ENCODE data around the gene EXOC6B.

The EXOC6B gene

GRCh38 chr2:72754628-72755320, 71.1 kb downstream of the EXOC6B start:
- no peak for DNase-seq
- in situ Hi-C loops (cut with MboI; ENCODE audit: low pct_unique_long_range_greater_than_20kb, low sequenced_read_pairs) = loop anchor here (25.0 kb wide), 1 partner anchor 108 kb away; no protein-coding TSS in a partner anchor

GRCh38 chr2:72750977-72751639, 74.7 kb downstream of the EXOC6B start:
- no peak for DNase-seq
- in situ Hi-C loops (cut with MboI; ENCODE audit: low pct_unique_long_range_greater_than_20kb, low sequenced_read_pairs) = loop anchor here (25.0 kb wide), 1 partner anchor 111 kb away; no protein-coding TSS in a partner anchor

GRCh38 chr2:72750466-72750865, 75.4 kb downstream of the EXOC6B start:
- DNase-seq = no peak
- in situ Hi-C loops (cut with MboI; ENCODE audit: low pct_unique_long_range_greater_than_20kb, low sequenced_read_pairs) = loop anchor here (25.0 kb wide), 1 partner anchor 112 kb away; no protein-coding TSS in a partner anchor

GRCh38 chr2:72747344-72747743, 78.5 kb downstream of the EXOC6B start:
- in situ Hi-C loops (cut with MboI; ENCODE audit: low pct_unique_long_range_greater_than_20kb, low sequenced_read_pairs) = no loop called here
- DNase-seq = no peak

GRCh38 chr2:72745679-72746368, 80.0 kb downstream of the EXOC6B start:
- DNase-seq = peak; percentile 77

GRCh38 chr2:72744049-72744448, 81.8 kb downstream of the EXOC6B start:
- in situ Hi-C loops (cut with MboI; ENCODE audit: low pct_unique_long_range_greater_than_20kb, low sequenced_read_pairs) = no loop called here
- DNase-seq = no peak

More at GRCh38 chr2:72745679-72746368, 80.0 kb downstream of the EXOC6B start:
- in situ Hi-C loops (cut with MboI; ENCODE audit: low pct_unique_long_range_greater_than_20kb, low sequenced_read_pairs) = no loop called here

GRCh38 chr2:72743481-72743880, 82.4 kb downstream of the EXOC6B start:
- no peak for DNase-seq
- in situ Hi-C loops (cut with MboI; ENCODE audit: low pct_unique_long_range_greater_than_20kb, low sequenced_read_pairs) = no loop called here

- no peak for DNase-seq
- in situ Hi-C loops (cut with MboI; ENCODE audit: low pct_unique_long_range_greater_than_20kb, low sequenced_read_pairs) = no loop called here
Observed at GRCh38 chr2:72738096-72738495, 87.7 kb downstream of the EXOC6B start.

- no peak for DNase-seq
- in situ Hi-C loops (cut with MboI; ENCODE audit: low pct_unique_long_range_greater_than_20kb, low sequenced_read_pairs) = no loop called here
Observed at GRCh38 chr2:72734432-72734831, 91.4 kb downstream of the EXOC6B start.

GRCh38 chr2:72731116-72731515, 94.7 kb downstream of the EXOC6B start:
- no peak for DNase-seq
- in situ Hi-C loops (cut with MboI; ENCODE audit: low pct_unique_long_range_greater_than_20kb, low sequenced_read_pairs) = no loop called here

- in situ Hi-C loops (cut with MboI; ENCODE audit: low pct_unique_long_range_greater_than_20kb, low sequenced_read_pairs) = no loop called here
- DNase-seq = no peak
Observed at GRCh38 chr2:72727356-72727755, 98.5 kb downstream of the EXOC6B start.

GRCh38 chr2:72723769-72724370, 102.0 kb downstream of the EXOC6B start:
- DNase-seq = no peak
- in situ Hi-C loops (cut with MboI; ENCODE audit: low pct_unique_long_range_greater_than_20kb, low sequenced_read_pairs) = no loop called here

- no peak for DNase-seq
- in situ Hi-C loops (cut with MboI; ENCODE audit: low pct_unique_long_range_greater_than_20kb, low sequenced_read_pairs) = no loop called here
Observed at GRCh38 chr2:72722492-72723070, 103.3 kb downstream of the EXOC6B start.

- in situ Hi-C loops (cut with MboI; ENCODE audit: low pct_unique_long_range_greater_than_20kb, low sequenced_read_pairs) = no loop called here
- DNase-seq = peak; percentile 1
Observed at GRCh38 chr2:72719416-72719815, 106.4 kb downstream of the EXOC6B start.

GRCh38 chr2:72718876-72719275, 107.0 kb downstream of the EXOC6B start:
- no peak for DNase-seq
- in situ Hi-C loops (cut with MboI; ENCODE audit: low pct_unique_long_range_greater_than_20kb, low sequenced_read_pairs) = no loop called here

- no peak for DNase-seq
- in situ Hi-C loops (cut with MboI; ENCODE audit: low pct_unique_long_range_greater_than_20kb, low sequenced_read_pairs) = no loop called here
Observed at GRCh38 chr2:72716601-72717000, 109.2 kb downstream of the EXOC6B start.

GRCh38 chr2:72713857-72714256, 112.0 kb downstream of the EXOC6B start:
- no peak for DNase-seq
- in situ Hi-C loops (cut with MboI; ENCODE audit: low pct_unique_long_range_greater_than_20kb, low sequenced_read_pairs) = no loop called here

GRCh38 chr2:72712977-72713376, 112.9 kb downstream of the EXOC6B start:
- no peak for DNase-seq
- in situ Hi-C loops (cut with MboI; ENCODE audit: low pct_unique_long_range_greater_than_20kb, low sequenced_read_pairs) = no loop called here

- in situ Hi-C loops (cut with MboI; ENCODE audit: low pct_unique_long_range_greater_than_20kb, low sequenced_read_pairs) = no loop called here
- DNase-seq = no peak
Observed at GRCh38 chr2:72712304-72712703, 113.5 kb downstream of the EXOC6B start.

Data from KBM-7 (cell line).